ENCODE measurements around the gene LAD1. TPM values are rescaled to one million over a fixed set of nuclear protein-coding genes. Genes with fewer than 3 reads are reported as not detected.

The LAD1 gene
- total and polyA plus RNA-seq, 2 of the 13 experiments (the other 11 are each of a cell fraction or from before 2014, with no cell fraction given): 10.8 to 65.6 TPM

DNA sequence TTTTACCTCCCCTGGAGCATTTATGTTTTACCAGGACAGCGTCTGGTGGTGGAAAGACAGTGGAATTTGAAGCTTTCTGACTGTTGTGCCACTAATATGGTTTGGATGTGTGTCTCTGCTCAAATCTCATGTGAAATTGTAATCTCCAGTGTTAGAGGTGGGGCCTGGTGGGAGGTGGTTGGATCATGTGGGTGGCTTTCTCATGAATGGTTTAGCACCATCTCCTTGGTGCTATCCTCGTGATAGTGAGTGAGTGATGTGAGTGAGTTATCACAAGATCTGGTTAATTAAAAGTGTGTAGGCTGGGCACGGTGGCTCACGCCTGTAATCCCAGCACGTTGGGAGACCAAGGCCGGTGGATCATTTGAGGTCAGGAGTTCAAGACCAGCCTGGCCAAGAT is 46.2 kb upstream of the LAD1 start (continued):
- TF ChIP-seq, protein P1, sequence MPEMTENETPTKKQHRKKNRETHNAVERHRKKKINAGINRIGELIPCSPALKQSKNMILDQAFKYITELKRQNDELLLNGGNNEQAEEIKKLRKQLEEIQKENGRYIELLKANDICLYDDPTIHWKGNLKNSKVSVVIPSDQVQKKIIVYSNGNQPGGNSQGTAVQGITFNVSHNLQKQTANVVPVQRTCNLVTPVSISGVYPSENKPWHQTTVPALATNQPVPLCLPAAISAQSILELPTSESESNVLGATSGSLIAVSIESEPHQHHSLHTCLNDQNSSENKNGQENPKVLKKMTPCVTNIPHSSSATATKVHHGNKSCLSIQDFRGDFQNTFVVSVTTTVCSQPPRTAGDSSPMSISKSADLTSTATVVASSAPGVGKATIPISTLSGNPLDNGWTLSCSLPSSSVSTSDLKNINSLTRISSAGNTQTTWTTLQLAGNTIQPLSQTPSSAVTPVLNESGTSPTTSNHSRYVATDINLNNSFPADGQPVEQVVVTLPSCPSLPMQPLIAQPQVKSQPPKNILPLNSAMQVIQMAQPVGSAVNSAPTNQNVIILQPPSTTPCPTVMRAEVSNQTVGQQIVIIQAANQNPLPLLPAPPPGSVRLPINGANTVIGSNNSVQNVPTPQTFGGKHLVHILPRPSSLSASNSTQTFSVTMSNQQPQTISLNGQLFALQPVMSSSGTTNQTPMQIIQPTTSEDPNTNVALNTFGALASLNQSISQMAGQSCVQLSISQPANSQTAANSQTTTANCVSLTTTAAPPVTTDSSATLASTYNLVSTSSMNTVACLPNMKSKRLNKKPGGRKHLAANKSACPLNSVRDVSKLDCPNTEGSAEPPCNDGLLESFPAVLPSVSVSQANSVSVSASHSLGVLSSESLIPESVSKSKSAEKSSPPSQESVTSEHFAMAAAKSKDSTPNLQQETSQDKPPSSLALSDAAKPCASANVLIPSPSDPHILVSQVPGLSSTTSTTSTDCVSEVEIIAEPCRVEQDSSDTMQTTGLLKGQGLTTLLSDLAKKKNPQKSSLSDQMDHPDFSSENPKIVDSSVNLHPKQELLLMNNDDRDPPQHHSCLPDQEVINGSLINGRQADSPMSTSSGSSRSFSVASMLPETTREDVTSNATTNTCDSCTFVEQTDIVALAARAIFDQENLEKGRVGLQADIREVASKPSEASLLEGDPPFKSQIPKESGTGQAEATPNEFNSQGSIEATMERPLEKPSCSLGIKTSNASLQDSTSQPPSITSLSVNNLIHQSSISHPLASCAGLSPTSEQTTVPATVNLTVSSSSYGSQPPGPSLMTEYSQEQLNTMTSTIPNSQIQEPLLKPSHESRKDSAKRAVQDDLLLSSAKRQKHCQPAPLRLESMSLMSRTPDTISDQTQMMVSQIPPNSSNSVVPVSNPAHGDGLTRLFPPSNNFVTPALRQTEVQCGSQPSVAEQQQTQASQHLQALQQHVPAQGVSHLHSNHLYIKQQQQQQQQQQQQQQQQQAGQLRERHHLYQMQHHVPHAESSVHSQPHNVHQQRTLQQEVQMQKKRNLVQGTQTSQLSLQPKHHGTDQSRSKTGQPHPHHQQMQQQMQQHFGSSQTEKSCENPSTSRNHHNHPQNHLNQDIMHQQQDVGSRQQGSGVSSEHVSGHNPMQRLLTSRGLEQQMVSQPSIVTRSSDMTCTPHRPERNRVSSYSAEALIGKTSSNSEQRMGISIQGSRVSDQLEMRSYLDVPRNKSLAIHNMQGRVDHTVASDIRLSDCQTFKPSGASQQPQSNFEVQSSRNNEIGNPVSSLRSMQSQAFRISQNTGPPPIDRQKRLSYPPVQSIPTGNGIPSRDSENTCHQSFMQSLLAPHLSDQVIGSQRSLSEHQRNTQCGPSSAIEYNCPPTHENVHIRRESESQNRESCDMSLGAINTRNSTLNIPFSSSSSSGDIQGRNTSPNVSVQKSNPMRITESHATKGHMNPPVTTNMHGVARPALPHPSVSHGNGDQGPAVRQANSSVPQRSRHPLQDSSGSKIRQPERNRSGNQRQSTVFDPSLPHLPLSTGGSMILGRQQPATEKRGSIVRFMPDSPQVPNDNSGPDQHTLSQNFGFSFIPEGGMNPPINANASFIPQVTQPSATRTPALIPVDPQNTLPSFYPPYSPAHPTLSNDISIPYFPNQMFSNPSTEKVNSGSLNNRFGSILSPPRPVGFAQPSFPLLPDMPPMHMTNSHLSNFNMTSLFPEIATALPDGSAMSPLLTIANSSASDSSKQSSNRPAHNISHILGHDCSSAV (CRISPR knock-in tag; IDR thresholded peaks at IDR 0.05; ENCODE audit: borderline replicate concordance): no peak
- TF ChIP-seq ZSCAN30 (CRISPR knock-in tag; IDR thresholded peaks at IDR 0.05): no peak
- TF ChIP-seq ZC3H13 (CRISPR knock-in tag; IDR thresholded peaks at IDR 0.05): no peak

DNA sequence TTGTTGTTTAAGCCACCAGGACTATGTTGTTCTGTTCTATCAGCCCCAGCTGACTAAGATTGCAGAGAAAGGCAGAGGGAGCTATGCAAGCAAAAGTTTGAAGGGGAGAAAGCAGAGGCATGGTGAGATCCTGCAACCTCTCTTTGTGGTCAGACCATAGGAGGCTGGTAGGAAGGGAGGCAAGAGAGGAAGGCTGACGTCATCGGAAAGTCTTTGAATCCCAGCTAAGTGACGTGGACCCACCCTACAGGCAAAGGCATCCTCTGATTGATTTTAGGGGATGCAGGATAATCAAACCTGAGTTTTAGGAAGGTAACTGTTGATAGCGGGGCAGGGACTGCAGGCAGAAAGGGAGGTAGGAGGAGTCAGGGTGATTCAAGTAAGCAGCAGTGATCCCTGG is 45.7 kb upstream of the LAD1 start:
- POLR2A ChIA-PET: no interaction called here
- DNase-seq (ENCODE audit: low spot score) (no peak), ATAC-seq (no peak), FAIRE-seq (no peak)
- Histone ChIP-seq H3K27me3 (ENCODE audit: control insufficient read depth in 1 of 2, insufficient read depth in 2 of 2, low read length in 2 of 2) (peaks cover 0 to 9% of the 10 kb centered on the region in 2 experiments; a peak in 2 of 5 replicates), H3K4me1 (ENCODE audit: insufficient read depth, low read length) (peaks cover 23% of the 10 kb centered on the region), H3K36me3 (replicated peaks in 1 of 2; ENCODE audit: control insufficient read depth in 1 of 2, insufficient read depth in 2 of 2, low read length in 2 of 2) (no peaks in the 10 kb centered on the region), H3K4me2 (ENCODE audit: low read depth, low read length) (no peak overlapping the region), H3K27ac (ENCODE audit: extremely low read length, insufficient read depth, low read length) (no peak overlapping the region), H3K9ac (ENCODE audit: insufficient read depth, low read depth, low read length) (no peak overlapping the region), H3K9me3 (ENCODE audit: low read length) (no peaks in the 10 kb centered on the region), H3K4me3 (replicated peaks in 1 of 3; ENCODE audit: insufficient read depth in 1 of 3, low read depth in 2 of 3, low read length in 3 of 3) (no peak overlapping the region), H2AFZ (ENCODE audit: low read length) (no peak overlapping the region), H4K20me1 (ENCODE audit: insufficient read depth, low read length) (no peaks in the 10 kb centered on the region), H3K79me2 (ENCODE audit: insufficient read depth, low read length) (no peaks in the 10 kb centered on the region)
- no TSS peak for BruUV-seq (replicated peaks)
- intact Hi-C loops (cut with micrococcal nuclease; ENCODE audit: unreplicated experiment): no loop called here
- CTCF ChIA-PET (ENCODE audit: low intra/inter-chr PET ratio, low total read pairs): no interaction called here
- TF ChIP-seq ATF7 (IDR thresholded peaks at IDR 0.05) (peak; percentile 97), ATF7 (CRISPR knock-in tag; IDR thresholded peaks at IDR 0.05) (no peak), NPAS2 (CRISPR knock-in tag; IDR thresholded peaks at IDR 0.05; ENCODE audit: borderline replicate concordance) (no peak), CREB1 (IDR thresholded peaks at IDR 0.05) (peak; percentile 94), CREB1 (CRISPR knock-in tag; IDR thresholded peaks at IDR 0.05) (no peak), CBX2 (IDR thresholded peaks at IDR 0.05; ENCODE audit: low read depth, low read length) (no peak), CBX2 (CRISPR knock-in tag; IDR thresholded peaks at IDR 0.05; ENCODE audit: low read depth) (no peak)
- in situ Hi-C loops (cut with HindIII; ENCODE audit: extremely low pct_ligation_motif_present, low pct_unique_long_range_greater_than_20kb): loop anchor here (5.0 kb wide), 1 partner anchor 68 kb away; no protein-coding TSS in a partner anchor
- 40% methylated on average over 4 of the region's 4 CpGs for WGBS (ENCODE audit: low lambda C conversion rate)

Data from HepG2 (cell line).